Measurements from ENCODE around the gene MIPOL1.
"Not testable (repeated sequence)": the region's sequence is repeated elsewhere in the genome, so short reads cannot be mapped to it uniquely, and the experiment has no call there.

Gene MIPOL1

DNA sequence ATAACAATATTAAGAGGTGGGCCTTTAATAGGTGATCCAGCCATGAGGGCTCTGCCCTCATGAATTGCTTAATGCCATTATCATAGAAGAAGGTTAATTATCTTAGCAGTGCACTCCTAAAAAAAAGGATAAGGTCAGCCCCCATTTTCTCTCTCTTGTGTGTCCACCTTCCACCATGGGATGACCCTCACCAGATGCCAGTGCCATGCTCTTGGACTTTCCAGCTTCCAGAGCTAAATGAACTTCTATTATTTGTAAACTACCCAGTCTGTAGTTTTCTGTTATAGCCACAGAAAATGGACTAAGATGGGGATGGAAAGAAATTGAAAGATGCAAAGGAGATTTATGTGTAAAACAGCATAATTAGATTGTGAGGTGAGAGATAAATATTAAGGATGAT, 271.9 kb downstream of the MIPOL1 start:
- DNase-seq, result no peak

DNA sequence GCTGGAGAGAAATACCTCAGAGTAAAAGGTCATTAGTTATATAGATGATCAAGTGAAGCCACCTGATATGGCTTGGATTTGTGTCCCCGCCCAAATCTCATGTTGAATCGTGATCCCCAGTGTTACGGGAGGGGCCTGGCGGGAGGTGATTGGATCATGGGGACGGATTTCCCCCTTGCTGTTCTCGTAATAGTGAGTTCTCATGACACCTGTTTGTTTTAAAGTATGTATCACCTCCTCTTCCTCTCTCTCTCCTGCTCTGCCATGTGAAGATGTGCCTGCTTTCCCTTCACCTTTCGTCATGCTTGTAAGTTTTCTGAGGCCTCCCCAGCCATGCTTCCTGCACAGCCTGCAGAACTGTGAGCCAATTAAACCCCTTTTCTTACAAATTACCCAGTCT, 272.5 kb downstream of the MIPOL1 start:
- no peak for DNase-seq

DNA sequence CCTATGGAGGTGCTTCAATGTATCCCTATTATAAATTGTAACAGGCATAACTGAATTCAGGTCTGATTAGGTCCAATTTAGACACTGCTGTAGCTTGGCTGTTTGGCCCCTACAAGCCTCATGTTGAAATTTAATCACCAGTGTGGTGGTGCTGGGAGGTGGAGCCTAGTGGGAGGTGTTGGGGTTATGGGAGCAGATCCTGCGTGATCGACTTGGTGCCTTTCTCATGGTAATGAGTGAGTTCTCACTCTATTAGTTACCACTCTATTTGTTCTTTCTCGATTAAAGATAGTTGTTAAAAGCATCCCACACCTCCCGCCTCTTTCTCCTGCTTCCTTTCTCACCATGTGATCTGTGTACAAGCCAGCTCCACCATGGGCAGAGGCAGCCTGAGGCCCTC, 275.2 kb downstream of the MIPOL1 start:
- no peak for DNase-seq

DNA sequence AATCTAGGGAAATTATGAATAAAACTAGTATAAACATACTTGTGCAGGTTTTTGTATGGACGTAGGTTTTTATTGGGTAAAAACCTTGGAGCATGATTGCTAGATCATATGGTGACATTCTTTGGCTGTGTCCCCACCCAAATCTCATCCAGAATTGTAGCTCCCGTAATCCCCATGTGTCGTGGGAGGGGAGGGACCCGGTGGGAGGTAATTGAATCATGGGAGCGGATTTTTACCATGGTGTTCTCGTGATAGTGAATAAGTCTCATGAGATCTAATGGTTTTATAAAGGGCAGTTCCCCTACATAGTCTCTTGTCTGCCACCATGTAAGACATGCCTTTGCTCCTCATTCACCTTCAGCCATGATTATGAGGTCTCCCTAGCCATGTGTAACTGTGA, 276.5 kb downstream of the MIPOL1 start:
- no peak for DNase-seq

DNA sequence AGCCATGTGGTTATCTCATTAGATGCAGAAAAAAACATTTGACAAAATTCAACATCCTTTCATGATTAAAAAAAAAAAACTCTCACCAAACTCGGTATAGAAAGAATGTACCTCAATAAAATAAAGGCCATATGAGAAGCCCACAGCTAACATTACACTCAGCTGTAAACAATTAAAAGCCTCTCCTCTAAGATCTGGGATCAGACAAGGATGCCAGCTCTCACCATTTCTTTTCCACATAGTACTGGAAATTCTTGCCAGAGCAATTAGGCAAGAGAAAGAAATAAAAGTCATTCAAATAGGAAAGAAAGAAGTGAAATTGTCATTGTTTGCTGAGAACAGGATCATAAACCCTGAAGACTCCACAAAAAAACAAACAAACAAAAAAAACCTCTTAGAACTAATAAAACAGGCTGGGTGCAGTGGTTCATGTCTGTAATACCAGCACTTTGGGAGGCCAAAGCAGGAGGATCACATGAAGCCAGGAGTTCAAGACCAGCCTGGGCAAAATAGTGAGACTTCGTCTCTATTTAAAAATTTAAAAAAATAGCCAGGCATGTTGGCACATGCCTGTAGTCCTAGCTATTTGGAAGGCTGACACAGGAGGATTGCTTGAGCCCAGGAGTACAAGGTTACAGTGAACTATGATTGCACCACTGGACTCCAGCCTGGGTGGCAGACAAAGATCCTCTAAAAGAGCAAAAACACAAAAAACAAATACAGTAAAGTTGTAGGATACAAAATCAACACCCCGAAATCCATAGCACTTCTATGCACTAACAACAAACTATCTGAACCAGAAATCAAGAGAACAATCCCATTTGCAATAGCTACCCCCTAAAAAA, 282.9 kb downstream of the MIPOL1 start:
- no peak for DNase-seq

DNA sequence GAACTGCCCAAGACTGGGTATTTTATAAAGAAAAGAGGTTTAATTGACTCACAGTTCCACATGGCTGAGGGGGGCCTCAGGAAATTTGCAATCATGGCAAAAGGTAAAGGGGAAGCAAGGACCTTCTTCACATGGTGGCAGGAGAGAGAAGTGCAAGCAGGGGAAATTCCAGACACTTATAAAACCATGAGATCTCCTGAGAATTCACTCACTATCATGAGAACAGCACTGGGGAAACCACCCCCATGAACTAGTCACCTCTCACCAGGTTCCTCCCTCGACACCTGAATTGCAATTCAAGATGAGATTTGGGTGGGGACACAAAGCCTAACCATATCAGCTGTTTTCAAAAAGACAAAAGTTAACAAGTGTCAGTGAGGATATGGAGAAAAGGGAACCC, 284.7 kb downstream of the MIPOL1 start:
- DNase-seq, result no peak

DNA sequence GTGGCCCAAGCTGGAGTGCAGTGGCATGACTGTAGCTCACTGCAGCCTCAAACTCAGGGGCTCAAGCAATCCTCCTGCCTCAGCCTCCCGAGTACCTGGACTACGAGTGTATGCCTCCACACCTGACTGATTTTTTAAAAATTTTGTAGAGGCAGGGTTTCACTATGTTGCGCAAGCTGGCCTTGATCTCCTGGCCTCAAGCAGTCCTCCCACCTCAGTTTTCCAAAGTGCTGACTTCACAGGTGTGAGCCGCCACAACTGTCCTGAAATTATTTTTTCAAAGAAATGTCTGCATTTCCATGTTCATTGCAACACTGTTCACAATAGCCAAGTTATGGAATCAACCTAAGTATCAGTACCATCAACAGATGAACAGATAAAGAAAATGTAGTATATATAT, 285.9 kb downstream of the MIPOL1 start:
- DNase-seq, result no peak

DNA sequence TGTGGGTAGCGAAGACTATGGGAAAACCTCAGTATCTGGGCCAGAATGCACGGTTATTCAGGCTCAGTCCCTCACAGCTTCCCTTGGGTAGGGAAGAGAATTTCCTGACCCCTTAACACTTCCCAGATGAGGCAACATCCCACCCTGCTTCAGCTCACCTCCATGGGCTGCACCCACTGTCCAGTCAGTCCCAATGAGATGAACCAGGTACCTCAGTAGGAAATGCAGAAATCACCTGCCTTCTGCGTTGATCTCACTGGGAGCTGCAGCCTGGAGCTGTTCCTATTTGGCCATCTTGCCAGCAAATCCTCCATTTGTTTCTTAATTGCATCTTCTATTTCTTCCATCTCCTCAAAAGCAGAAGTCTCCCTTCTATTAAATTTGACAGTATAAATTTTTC, 292.9 kb downstream of the MIPOL1 start:
- DNase-seq, result no peak

DNA sequence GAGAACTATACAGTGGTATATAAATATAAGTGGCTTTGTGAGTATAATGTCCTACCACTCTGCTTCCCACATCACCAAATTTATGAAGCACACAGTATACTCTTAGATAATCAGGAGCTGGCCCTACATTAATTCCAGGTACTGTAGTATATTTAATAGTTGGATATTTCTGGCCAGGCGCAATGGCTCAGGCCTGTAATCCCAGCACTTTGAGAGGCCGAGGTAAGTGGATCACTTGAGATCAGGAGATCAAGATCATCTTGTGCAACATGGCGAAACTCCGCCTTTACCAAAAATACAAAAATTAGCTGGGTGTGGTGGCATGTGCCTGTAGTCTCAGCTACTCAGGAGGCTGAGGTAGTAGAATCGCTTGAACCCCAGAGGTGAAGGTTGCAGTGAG, 293.3 kb downstream of the MIPOL1 start:
- no peak for DNase-seq

DNA sequence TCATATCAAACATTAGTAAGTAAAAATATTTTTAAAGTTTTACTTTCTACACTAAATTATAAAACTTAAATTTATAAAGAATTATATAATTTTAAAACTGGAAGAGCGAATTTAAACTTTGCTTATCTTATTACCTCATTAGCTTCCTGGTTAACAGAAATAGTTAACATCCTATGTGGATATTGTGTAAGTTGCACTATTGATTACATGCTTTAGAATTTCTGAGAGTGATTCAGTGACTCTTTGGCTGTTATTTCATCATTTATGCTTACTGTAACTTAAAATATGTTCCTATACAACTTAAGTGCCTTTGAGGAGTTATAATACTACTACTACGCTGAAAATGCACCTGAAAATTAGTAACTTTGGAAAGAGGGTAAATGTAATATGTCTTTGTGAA, 295.9 kb downstream of the MIPOL1 start:
- DNase-seq, result no peak

DNA sequence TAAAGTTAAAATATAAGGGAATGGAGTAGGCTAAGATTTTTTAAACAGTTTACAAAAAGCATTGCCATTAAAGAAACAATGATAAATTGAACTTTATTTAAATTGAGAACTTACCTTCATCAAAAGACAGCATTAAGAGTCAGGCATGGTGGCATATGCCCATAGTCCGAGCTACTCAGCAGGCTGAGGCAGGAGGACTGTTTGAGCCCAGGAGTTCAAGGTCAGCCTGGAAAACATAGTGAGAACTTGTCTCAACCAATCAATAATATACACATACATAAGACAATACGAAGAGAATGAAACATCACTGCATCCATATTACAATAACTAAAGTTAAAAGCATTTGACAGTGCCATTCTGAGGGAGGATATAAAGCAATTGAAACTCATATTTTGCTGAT, 299.7 kb downstream of the MIPOL1 start:
- DNase-seq, result no peak

DNA sequence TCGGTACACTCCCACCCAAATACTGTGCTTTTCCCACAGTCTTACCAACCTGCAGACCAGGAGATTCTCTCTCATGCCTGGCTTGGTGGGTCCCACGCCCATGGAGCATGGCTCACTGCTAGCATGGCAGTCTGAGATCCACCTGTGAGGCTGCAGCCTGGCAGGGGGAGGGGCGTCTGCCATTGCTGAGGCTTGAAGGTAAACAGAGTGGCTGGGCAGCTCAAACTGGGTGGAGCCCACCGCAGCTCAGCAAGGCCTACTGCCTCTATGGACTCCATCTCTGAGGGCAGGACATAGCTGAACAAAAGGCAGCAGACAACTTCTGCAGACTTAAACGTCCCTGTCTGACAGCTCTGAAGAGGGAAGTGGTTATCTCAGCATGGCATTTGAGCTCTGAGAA, 304.1 kb downstream of the MIPOL1 start:
- DNase-seq, result no peak

DNA sequence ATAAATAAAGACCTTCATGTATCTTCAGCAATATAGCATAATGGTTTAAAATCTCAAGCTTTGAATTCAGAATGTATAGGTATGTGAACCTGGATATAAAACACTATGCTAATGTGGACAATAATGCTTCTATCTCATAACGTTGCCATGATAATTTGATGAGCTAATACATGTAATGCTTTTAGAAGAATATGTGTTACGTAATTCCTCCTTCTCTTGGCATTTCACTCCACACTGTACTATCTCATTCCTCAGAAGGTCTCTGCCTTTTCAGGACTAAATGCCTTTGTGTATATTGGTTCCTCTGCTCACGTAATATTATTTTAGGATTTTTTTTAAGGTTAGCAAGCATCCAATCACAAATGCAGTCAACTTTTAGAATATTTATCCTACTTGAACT, 310.8 kb downstream of the MIPOL1 start:
- no peak for DNase-seq

DNA sequence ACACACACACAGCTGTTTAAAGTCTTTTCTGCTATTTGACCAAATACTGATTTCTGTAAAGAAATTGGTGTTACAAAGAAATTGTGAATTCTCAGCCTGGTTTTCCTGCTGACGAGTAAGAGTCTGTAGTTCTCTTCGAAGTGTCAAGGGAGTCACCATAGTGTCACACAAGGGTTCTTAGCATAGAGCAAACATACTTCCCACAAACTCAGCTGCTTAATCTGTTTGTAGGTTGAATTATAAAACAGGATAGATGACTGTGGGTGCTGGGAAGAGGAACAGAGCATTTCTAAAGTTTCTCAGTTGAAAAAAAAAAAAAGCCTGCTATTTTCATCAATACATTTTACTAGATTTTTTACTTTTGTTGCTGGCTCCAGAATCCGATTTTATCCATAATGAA, 314.4 kb downstream of the MIPOL1 start:
- no peak for DNase-seq

DNA sequence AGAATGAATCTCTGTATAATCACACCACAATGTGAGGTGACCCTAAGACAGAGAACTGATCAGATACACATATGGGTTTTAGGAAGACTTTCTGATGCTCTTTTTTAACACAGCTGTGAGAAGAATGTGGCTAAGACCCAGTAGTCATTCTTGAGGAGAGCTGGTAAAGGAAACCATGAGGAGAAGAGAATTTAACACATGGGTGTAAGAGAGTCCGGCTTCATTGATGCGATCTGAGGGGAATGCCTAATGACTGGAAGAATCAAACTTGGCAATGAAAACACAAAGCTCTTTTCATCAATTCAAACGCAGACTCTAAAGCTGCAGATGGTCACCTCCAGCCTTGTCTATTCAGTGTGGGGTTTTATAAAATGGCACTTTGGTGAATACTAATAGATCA, 318.0 kb downstream of the MIPOL1 start:
- no peak for DNase-seq

DNA sequence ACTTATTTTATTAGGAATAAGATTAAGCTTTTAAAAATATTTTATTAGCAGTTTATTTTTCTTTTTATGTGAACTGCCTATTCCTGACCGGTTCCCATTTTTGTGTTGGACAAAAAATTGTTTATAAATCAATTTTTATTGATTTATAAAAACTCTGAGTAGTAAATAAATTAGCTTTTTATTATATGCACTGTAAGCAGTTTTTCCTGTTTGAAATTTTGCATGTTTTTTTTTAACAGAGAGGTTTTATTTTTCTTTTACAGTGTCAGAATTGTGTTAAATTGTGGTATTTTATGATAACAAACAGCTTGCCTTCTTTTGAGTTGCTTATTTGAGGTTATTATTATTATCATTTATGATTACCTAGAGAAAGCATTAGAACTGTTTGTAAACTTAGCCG, 329.3 kb downstream of the MIPOL1 start:
- DNase-seq, result no peak

DNA sequence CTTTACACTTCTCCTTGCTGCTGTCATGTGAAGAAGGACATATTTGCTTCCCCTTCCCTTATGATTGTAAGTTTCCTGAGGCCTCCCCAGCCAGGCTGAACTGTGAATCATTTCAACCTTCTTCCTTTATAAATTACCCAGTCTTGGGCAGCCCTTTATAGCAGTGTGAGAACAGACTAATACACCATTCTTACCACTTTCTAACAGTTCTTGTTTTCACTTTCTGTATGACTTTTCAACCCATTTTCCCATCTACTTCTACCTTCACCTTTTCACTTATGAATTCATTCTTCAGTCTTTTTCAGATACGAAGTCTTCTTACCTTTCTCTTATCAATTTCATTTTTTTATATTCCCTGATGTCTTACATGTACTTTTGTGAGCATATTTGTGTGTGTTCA, 342.3 kb downstream of the MIPOL1 start:
- DNase-seq, result no peak

DNA sequence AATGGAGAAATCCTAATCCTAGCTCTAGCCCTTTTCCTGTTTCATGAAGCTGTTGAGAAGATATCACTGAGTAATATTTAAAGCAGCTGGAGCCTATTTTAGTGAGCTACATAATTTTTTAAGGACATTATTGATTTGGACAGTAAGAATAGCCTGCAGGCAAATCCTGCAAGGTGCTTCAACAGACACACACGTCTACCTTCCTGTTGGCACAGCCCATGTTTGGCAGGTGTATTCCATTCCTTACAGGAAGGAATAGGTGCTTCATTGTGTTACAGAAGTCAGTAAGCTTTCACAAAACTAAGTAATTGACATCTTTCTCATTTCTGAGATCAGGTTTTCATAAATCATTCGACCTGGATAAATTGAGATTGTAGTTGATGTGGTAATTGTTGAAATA, 346.7 kb downstream of the MIPOL1 start:
- no peak for DNase-seq

DNA sequence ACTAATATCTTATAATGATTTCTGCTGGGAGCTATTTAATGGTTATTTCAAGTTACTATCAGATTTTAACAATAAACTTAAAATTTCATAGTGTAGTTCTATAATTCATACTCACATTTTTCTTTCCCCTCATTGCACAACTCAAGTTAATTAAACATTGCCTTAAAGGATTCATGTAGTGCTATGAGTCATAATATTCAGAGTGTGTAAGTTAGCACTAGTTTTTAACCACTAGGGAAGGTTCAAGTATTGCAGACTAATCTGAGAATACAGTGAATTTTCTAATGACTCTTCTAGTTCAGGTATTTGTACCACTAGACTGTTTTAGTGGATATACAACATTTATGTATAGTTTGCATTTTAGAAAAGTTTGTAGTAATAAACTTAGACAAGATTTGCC, 347.4 kb downstream of the MIPOL1 start:
- no peak for DNase-seq

DNA sequence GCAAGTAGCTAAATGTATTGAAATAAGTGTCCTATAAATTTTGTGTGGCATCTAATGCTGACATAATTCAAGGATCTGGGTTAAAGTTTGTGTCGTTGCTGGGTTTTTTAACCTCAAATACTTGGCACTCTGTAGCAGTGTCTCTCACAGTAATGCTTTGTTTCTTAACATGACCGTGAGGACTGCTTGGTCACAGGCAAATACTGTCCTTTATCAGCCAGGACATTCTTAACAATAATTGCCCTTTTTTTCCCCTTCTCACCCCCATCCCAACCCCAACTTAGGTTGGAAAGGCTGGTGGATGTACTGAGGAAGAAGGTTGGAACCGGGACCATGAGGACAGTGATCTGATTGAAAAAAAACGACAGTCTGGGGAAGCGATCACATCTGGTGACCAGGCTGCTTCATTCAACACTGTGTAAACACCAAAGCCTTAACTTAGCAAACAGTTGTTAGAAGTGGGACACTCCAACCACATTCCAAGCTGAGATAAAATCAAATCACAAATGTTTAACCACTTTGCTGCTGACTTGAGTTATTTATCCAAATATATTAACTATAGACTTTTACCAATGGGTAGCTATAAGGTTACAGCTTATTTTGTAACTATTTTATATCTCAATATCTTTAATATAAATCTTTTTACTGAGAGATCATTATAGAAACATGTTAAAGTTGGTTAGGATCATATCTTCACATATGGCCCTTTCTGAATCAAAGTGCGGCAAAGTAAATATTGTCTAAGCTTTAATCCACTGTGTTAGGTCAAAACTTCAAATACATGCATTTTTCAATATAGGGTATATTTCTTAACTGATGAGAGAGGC, 349.1 kb downstream of the MIPOL1 start:
- DNase-seq, result peak; percentile 9

DNA sequence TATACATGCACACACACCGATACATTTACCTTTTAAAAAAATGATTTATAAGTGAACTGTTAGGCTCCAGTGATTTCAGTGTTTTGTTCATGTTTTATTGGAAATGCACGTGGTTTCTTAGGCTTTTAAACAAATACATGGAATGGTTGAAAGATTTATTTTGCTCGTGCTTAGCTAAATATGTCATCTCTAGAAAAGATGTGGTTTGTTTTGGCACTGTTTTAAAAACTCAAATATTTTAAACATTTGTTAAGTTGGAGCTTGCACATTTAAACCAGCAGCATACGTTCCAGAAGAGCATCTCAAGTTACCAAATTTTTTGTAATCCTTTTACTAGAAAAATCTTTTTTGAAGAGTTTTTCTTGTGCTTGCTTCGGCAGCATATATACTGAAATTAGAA, 352.8 kb downstream of the MIPOL1 start:
- DNase-seq, result no peak

DNA sequence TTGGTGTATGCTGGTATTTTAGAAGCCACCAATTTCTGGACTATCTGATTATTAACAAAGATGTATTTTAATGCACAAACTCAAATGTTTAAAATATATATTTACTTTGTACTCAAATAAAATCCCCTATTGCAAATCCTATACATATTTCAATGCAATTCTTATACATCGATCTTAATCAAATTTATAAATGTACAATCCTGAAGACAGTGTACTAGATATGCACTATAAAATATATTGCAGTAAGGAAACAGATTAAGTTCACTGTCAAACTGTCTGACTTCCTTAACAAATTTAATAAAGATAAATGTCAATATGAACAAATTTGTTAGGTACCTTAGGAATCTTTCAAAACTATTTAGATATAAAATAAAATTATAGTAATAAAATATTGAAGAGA, 353.4 kb downstream of the MIPOL1 start:
- no peak for DNase-seq

DNA sequence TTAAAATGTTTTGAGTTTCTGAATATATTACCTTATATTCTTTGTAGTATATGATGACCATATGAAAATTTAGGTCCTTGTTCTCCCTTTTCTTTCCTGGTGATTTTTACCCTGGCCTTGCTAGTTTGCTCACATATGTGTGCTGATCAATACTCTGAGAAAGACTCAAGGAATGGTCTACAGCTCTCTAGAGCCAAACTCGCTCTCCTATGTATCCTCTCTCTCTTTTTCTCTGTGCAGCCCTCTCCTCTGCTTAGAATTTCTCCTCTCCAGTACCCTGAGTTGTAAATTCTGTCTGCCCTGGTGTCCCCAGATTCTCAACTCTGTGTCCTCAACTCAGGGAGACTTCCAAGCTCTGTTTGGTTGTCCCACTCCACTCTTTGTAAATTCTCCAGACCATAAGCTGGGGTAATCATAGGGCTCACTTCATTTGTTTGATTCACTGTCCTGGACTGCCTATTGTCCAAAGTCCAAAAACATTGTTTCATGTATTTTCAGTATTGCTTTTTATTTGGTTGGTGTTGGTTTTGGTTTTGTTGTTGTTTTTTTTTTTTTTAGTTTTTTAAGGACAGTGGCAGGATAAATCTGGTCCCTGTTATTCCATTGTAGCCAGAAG, 356.3 kb downstream of the MIPOL1 start:
- no peak for DNase-seq

DNA sequence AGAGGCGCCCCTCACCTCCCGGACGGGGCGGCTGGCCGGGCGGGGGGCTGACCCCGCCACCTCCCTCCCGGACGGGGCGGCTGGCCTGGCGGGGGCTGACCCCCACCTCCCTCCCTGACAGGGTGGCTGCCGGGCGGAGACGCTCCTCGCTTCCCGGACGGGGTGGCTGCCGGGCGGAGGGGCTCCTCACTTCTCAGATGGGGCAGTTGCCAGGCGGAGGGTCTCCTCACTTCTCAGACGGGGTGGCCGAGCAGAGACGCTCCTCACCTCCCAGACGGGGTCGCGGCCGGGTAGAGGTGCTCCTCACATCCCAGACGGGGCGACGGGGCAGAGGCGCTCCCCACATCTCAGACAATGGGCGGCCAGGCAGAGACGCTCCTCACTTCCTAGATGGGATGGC, 357.9 kb downstream of the MIPOL1 start:
- not testable (repeated sequence) for DNase-seq
